COLO829 (cell line): ENCODE results near the gene NTSR1.

Source experiments
- DNase-seq: peaks from one replicate; pipeline ENCODE4 v3.0.0; 2012; ENCODE audit warnings: low spot score

NTSR1 gene

DNA sequence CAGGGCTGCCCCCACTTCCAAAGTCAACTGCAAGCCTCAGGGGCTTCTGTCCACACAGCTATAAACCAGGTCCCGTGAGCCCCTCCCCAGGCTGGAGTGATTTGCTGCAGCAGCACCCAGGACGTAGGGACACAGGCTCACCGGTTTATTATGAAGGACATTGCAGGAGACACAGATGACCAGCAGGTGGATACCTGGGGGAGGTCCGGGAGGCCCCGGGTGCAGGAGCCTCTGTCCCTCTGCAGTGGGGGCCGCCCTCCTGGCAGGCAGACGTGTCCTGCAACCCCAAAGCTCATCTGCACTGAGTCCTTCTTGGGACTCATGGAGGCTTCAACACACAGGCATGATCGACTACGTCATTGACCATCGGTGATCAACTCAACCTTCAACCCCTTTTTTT is 14.5 kb upstream of the NTSR1 start:
- no peak for DNase-seq

DNA sequence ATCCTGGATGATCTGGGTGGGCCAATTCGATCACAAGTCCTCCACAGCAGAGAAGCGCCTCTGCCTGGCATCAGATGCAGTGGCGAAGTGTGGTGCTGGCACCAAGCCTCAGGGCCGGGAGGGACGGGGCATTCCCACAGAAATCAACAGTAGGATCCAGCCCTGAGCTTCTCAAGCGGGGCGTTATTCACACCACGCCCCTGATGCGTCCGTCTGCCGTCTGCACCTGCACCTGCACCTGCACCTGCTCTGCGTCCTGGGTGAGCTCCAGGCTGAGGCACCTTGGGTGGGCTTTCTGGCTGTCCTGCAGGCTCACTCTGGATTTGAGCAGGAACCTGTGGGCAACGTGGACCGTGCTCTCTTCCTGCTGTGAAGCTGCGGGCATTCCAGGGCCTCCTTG is 13.8 kb upstream of the NTSR1 start:
- no peak for DNase-seq

- DNase-seq, result no peak
These were observed 12.9 kb upstream of the NTSR1 start for GRCh38 chr20:62695448-62696414.

DNA sequence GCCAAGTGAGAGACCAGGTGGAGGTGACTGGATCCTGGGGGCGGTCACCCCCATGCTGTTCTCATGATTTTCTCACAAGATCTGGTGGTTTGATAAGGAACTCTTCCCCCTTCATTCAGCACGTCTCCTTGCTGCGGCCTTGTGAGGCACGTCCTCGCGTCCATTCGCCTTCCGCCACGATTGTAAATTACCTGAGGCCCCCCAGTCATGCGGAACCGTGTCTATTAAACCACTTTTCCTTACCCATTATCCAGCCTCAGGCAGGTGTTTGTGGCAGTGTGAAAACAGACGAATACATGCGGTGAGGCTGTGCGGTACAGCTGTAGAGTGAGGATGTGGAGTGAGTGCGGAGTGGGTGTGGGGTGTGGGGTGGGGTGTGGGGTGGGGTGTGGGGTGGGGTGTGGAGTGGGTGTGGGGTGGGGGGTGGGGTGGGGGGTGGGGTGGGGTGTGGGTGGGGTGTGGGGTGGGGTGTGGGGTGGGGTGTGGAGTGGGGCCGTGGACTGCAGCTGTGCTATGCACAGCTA is 12.1 kb upstream of the NTSR1 start:
- DNase-seq, result no peak

DNA sequence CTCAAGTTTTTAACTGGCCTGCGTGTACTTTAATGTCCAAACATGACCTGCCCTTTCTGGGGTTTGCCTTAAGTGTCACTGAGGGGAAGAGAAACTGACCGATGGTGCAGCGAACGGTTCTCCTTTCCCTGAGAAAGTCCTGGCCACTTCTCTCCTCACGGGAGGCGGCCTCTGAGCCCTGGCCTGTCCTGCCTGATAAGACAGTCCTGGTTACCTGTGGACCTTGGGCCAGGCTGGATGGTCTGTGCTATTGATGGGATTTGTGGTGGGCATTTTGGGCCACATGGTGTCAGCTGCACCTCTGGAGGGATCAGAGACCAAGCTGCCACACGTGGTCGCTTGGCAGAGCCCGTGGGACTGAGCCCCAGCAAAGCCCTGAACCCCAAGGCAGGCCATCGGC is 11.6 kb upstream of the NTSR1 start:
- DNase-seq, result no peak

- peak; percentile 85 for DNase-seq
These were observed 11.1 kb upstream of the NTSR1 start for GRCh38 chr20:62697468-62697912.

DNA sequence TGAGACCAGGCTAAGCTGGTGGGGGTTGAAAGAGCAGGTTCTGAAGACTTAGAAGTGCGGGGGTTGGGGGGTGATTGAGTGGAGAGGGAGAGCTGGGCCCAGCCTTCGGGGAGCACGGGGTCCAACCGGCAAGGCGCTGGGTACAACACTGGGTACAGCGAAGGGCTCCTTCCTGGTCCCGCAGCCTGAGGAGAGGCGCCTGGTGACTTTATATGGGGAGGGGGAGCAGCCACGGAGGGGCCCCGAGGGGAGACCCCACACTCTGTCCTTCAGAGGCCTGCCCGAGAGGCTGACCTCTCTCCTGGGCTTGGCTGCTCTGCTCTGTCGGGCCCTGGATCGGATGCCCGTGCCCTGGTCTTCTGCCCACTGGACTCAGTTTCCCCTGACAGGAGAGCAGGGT is 10.4 kb upstream of the NTSR1 start:
- no peak for DNase-seq

DNA sequence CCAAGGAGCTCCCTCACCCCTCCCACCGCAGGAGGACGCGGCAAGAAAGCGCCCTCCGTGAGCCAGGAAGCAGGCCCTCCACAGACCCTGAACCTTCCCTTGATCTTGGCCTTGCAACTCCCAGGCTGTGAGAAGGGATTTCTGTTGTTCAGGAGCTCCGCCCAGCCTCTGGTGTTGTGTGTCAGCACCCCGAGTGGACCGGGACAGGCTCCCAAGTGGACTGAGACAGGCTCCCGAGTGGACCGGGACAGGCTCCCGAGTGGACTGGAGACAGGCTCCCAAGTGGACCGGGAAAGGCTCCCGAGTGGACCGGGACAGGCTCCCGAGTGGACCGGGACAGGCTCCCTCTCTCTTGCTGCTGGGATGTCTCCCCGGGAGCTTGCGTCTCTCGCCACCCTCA is 9.3 kb upstream of the NTSR1 start:
- DNase-seq, result no peak

DNA sequence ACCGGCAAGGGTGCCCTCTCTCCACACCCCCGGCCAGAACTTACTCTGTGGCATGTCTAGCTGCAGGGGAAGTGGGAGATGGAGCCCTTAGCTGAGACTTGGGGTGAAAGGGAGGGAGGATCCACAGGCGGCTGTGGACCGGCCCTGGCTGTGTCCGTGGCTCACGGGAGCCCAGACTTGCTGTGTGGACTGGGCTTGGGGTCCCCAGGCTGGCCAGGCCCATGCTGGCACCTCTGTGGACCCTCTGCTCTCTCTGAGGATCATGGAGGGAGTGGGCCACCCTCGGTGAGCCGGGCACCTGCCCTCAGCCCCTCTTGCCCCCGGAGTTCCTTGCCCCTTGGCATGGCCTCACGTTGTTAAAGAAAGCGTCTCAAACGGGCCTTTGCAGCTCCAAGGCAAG is 8.9 kb upstream of the NTSR1 start:
- no peak for DNase-seq

DNA sequence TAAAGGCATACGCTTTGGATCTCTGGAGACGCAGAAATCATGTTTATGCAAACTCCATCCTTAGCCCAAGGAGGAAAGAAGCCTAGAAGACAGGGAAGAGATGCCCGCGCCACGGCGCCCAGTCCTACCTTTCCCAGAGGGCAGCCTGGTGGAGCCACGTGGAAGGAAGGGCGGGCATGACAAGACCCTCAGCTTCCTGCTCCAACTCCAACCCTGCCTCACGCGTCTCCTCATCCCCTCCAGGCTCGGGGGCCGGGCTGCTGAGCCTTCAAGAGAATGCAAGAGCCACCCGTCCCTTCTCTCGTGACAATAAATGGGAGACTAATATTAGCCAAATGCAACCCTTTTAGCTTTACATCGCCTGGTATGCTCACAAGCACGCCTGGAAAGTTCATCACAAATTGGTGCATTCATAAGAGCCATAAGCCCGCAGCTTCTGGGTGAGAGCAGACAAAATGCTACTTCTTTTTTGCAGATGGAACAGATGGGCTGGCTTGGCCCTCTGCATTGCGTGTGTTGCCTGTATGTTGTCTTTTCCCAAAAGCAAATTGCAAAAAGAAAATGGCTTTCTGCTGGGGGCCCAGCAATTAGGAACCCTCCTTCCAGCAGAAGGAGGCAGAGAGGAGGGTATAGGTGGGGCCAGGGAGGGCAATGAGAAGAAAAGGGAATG is 8.2 kb upstream of the NTSR1 start:
- no peak for DNase-seq

DNA sequence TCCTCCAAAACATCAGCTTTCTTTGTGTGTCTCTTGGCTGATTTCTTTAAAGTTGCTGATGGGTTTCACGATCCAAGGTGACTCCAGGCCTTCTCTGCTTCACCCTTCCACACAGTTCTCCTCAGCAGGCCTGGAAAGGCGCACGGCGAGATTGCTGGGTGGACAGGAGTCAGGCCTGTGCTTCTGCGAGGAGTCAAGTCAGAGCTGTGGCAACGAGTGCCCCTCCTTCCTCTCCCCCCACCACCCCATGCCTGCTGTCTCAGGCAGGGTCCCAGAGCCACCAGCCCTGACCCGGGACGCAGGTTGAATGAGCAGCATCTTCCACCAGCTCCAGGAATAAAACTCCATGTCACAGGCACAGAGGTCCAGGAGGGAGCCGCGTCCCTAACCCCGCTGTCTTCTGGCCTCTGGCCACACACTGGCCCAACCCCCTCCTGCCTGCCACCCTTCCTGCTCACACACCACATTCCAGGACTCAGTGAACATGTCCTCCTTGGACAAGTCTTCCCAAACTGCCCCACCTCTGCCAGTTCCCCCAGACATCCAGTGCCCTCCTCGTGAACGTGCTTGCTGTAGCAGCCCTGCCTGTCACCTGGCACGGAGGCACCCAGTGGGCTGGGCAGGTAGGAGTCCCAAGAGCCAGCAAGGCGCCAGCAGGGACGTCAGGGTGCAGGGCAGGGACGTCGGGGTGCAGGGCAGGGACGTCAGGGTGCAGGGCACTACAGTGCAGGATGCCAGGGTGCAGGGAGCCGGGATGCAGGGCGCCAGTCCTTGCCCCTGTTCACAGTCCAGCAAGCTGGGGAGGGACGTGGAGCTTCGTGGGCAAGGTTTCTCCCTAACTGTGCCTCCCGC is 7.2 kb upstream of the NTSR1 start:
- no peak for DNase-seq

DNA sequence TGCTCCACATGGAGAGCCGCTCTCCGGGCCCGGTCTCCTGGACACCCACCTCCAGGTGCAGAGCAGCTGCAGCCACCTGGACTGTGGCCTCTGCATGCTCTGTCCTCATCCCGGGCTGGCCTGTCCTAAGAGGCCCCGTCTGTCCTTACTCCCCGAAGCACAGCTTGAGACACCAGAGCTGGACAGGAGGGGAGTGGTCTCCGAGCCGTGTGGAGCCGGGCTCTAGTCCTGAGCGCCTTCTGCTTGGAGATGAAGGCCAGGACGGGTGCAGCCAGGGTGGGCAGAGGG is 6.7 kb upstream of the NTSR1 start:
- no peak for DNase-seq

DNA sequence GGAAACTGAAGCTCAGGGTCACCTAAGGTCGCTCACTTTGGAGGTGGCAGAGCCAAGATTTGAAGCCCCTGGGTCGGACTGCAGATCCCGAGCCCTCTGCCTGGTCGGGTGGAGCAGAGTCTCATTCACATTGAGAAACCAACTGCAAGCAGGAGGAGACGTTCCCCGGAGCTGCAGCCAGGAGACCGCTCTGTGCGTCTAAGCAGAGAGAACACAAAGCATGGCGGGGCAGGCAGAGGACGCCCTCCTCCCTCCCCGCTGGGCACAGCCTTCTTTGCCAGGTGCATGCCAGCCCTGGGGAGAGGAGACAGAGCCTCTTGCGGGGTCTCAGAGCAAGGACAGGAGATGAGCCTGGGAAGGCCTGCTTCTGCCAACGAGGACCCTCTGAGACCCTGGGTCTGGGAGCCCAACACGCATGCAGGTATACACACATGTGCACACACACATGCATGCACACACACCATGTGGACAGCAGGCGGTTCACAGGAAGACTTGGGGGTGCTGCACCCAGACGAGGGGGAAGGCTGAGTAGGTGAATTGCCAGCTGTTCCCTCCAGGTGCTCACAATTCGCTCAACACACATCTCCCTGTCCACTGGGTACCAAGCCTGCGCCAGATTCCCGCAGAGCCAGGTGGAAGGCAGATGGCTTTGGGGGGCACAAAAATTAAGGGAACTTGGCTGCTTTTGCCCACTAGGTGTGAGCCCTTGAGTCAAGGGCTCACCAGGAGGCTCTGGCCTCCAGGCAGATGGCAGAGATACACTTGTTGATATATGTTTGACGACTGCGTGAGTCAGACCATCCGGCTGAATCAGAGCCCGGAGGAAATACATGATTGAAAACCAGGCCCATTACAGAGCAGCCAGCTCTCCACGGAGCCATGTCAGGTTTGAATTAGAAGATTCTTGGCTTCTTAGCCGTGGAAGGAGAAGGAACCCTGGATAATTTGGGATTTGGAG is 5.5 kb upstream of the NTSR1 start:
- DNase-seq, result peak; percentile 93

DNA sequence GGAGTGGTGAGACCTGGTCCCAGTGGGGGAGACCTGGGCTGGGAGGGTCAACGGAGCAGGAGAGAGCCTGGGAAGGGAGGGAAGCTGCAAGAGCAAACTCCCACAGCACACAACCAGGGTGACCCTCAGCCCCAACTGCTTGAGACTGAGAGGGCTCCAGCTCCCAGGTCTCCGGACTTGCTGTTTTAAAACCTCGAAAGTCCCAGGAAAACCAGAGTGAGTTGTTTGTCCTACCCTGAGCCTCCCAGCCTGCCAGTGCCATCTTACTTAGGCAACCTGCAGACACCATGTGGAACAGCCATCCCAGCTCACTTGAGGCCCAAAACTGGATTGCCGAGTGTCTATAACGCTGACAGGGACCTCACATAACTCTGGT is 4.8 kb upstream of the NTSR1 start:
- no peak for DNase-seq

DNA sequence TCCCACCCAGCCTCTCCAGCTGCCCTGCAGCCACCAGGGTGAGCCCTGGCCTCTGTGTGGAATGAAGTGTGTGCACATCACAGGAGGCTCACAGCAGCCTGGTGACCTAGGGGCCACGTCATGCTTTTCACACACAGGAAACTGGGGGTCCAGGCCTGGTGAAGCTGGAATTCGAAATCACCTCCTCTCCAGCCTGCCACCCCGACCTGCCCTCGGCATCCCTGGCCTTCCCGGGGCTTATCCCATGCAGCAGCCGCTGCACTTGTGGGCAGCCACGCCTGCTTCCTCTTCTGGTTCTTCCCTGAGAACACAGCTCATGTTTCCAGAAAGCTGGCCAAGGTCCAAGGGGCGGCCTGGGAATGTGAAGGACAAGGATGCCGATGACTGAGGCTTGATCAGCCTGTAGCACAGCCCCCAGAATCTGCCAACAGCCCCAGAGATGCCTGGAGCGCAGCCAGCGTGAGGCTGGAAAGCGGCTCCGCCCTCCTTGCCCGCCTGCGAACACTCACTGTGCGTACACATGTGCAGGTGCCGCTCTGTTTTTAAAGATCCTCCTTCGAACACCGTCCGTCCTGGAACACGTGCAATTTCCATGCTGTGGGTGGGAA is 4.2 kb upstream of the NTSR1 start:
- DNase-seq, result peak; percentile 94

DNA sequence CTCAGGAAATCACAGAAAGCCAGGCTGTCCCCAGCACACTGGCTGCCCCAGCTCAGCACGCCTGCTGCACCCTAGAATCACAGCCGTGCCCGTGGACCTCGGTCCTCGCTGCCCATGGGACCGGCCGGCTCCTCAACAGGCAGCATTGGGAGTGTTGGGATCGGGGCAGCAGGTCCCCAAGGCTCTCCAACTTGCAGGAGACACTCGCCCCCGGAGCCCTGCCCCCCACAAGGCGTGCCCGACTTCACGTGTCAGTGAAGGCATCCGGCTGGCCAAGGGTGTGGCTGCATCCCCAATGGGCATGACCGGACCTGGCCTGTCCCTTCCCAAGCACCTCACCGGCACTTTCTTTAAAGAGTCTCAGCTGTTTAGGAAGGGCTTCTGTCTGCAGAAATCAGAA is 3.0 kb upstream of the NTSR1 start:
- no peak for DNase-seq

DNA sequence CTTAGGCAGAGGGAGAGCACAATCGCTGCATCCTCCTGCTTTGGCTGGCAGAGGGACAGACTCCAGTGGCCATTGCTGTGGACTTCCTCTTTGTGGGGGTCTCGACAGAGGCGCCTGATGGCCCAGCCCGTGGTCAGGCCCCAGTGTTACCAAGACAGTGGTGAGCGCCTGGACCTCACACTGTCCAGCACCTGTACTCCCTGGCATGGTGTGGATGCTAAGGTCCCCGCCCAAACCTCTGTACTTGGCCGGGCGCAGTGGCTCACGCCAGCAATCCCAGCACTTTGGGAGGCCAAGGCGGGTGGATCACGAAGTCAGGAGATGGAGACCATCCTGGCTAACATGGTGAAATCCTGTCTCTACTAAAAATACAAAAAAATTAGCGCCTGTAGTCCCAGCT is 2.3 kb upstream of the NTSR1 start:
- no peak for DNase-seq

DNA sequence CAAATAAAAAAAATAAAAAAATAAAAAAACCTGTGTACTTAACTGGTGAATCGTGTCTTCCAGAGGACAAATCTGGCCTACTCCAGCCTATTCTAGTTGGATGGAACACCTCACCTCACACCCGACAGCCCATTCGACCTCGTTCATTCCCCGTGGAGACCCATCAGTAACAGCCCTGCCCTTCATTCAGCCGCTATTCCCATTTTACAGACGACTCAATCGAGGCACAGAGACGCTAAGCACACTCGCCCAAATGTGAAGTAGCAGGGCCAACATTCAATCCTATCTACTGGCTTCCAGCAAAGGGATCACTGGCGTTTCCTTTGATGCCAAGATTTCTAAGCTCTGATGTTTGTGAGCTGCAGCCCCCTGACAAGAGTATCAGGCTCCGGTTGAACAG is 1.8 kb upstream of the NTSR1 start:
- DNase-seq, result no peak

- DNase-seq, result no peak
These were observed 1.2 kb upstream of the NTSR1 start for GRCh38 chr20:62707276-62707920.

- DNase-seq, result no peak
These were observed 615 bp upstream of the NTSR1 start for GRCh38 chr20:62707921-62708521.
